ENCODE results near the gene CARD8.
"Not testable (repeated sequence)": the region's sequence is repeated elsewhere in the genome, so short reads cannot be mapped to it uniquely, and the experiment has no call there.

Gene CARD8

DNA sequence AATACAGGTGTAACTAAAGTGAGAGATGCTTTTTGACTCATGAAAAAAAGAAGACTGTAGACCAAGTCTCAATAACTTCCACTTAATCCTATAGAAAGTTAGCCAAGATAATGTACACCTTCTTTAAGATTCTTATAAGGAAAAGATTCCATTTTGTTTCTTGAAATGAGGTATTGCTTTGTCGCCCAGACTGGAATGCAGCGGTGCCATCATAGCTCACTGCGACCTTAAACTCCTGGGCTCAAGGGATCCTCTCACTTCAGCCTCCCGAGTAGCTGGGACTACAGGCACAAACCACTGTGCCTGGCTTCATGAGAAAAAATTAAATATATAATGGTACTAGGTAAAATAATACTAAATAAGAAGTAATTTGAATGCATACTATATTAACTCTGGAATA, 3.3 kb upstream of the CARD8 start:
- not testable (repeated sequence) for DNase-seq

DNA sequence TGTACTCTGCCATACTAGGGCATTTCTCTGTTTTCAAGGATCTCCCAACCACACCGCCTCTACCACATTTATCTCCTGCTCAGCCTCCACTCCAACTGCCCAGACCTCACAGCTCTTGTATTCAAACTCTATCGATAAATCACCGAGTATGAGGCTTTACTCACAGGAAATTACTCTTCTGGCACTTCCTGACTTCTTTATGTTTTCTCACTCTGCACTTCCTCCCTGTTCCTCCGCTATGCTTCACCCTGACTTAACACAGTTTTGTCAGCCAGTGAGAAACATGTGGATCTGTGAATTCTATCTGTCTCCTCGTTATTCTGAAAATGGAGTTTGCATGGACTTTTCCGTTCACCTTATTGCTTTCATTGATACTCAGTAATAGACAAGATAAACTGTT, 2.6 kb upstream of the CARD8 start:
- peak; percentile 38 for DNase-seq

DNA sequence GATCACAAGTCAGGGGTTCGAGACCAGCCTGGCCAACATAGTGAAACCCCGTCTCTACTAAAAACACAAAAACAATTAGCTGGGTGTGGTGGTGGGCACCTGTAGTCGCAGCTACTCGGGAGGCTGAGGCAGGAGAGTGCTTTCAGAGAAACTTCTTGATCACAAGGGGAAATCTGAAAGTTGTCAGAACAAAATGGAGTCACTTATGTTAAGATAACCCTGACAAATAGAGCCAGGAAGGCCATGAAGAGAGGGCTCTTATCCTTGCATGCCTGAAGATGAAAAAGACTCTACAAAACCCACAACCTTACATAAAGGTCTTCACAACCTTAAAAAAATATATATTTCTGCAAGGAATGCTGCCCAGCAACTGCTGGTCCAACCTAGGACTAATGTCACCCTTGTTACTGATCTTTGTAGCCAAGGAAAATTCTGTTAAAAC, 1.2 kb downstream of the CARD8 start:
- no peak for DNase-seq

DNA sequence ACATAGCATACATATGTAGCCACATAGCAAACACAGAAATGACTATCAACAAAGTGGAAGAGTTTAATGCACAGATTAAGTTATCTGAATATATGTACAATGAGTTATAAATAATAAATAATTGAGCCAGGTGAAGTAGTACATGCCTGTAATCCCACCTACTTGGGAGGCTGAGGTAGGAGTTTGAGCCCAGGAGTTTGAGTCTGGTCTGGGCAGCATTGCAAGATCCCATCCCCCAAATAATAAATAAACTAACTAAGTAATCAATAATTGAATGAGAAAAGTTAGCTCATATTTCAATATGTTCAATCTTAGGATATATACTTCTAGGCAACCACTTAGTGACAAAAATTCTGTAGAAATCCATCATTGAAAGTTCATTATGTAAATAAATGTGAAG, 1.7 kb downstream of the CARD8 start:
- no peak for DNase-seq

DNA sequence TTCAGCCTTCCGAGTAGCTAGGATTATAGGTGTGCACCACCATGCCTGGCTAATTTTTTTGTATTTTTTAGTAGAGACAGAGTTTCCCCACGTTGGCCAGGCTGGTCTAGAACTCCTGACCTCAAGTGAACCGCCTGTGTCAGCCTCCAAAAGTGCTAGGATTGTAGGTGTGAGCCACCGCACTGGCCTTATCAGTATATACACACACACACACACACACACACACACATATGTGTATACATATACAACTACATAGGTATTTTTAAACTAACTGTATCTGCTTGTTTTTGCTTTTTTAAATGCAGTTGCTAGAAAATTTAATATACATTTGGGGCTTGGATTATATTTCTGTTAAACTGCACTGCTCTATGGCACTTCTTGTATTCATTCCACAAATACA, 3.1 kb downstream of the CARD8 start:
- DNase-seq, result no peak

DNA sequence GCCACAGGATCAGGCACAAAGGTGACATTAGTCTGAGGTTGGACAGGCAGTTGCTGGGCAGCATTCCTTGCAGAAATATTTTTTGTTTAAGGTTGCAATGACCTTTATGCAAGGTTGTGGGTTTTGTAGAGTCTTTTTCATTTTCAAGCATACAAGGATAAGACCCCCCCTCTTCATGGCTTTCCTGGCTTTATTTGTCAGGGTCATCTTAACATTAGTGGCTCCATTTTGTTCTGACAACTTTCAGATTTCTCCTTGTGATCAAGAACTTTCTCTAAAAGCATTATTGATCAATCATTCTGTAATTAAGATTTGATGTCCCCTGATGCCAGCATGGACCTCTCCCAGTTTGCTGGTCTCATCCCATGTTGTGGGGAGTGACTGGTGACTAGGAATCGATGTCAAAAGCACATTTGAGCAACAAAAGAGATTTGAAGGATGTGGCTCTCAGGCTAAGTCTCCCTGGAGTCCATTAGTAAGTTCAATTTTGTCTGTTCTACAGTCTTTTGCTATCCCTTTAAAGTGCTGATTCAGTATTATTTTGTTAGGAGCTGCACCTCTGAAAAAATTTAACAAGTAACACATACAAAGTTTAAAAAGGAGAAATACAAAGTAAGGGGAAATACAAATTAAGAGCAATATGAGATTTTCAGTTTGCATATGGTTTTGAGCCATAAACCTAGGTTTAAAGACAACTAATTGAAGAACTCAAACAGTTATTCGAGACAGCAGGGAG, 5.3 kb downstream of the CARD8 start:
- no peak for DNase-seq

DNA sequence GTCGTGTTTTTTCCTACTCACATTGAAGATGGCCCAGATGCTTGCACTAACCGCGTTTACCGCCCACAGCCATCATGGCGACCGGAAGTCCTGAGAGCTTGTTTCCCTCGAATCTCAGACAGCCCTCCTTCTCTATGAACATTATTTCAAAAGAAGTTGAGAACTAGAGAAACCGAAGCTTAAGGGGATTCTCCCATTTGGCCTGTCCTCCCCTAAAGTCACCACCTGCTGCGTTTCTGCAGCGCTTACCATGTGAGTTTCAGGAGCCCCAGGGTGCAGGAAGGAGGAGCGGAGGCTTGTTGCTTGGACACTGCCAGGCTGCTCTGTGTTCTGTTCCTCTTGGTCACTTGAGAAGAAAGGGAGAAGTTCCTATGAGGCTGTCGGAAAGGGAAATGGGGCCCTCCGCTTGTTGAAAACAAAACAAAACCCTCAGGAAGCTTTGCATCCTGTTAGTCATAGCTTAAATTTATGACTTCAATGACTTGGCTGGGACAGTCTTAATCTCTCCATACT, 6.2 kb downstream of the CARD8 start:
- DNase-seq, result peak; percentile 87

DNA sequence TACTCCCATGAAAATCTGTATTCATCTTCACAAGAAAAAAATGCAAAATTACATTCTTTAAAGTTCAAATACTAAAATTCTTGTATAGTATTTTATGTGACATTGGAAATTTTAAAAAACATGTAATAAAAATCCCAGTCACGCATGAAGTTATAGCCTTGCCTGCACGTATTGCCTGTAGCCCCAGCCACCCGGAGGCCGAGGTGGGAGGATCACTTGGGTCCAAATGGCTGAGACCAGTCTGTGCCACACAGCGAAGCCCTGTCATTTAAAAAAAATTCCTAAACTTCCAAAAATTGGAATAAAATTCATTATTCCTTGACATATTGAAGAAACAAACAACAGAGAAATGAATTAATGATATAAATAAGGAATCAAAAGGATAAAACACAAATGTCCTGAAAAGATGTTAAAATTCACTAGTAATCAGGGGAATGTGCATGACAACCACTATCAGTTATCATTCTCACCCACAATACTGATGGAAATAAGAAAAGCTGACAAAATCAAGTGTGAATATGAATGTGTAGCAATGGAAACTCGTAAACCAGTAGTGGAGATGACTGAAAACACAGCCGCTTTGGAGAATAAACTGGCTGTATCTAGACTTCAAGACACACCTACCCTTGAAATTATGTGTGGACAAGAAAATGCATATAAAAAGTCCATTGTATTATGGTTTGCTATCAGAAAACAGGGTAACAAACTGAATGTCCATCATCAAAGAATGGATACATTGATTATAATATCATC, 7.5 kb downstream of the CARD8 start:
- DNase-seq, result peak; percentile 41

DNA sequence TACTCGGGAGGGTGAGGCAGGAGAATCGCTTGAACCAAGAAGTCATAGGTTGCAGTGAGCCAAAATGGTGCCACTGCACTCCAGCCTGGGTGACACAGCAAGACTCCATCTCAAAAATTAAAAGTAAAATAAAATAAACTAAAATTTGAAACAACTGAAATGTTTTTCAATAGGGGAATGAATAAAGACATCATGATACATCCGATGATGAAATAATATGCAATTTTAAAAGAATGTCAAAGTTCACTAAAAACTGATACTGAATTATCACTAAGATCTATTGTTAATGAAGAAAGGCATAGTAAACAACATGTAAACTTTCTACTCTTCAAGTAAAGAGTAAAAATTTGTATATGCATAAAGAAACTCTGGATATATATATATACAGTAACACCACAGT, 8.5 kb downstream of the CARD8 start:
- DNase-seq, result no peak

DNA sequence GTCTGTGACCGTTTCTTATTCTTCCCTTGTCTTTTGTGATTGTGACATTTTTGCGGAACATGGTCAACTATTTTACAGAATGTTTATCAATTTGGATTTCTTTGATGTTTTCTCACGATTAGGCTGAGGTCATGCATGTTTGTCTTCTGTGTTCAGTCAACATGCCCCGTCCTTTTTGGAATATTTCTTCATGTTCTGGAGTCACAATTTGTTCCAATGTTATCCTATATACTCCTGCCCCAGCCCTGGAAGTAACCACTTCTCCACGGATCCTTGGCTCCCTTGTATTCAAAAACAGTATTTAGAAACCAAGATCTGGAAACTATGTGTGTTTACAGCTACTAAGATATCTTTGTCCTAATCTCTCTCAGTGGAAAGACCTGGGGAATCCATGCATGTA, 9.6 kb downstream of the CARD8 start:
- no peak for DNase-seq

DNA sequence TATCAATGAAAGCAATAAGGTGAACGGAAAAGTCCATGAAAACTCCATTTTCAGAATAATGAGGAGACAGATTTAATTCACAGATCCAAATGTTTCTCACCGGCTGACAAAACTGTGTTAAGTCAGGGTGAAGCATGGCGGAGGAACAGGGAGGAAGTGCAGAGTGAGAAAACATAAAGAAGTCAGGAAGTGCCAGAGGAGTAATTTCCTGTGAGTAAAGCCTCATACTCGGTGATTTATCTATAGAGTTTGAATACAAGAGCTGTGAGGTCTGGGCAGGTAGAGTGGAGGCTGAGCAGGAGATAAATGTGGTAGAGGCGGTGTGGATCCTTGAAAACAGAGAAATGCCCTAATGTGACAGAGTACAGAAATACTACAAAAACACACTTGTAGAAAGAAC, 11.4 kb downstream of the CARD8 start:
- peak; percentile 37 for DNase-seq

DNA sequence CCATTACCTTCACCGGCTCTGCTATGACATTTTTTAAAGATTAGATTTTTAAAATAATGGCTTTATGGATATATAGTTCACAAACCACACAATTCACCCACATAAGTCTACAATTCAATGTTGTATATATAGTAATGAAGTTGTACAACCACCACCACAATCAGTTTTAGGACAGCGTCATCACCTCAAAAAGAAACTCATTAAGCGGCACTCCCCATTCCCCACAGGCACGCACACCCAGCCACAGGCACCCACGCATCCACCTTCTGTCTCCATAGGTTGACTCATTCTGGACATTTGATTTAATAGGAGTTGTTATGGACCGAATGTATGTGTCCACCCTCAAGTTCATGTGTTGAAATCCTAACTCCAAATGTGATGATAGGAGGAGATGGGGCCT, 13.9 kb downstream of the CARD8 start:
- not testable (repeated sequence) for DNase-seq

DNA sequence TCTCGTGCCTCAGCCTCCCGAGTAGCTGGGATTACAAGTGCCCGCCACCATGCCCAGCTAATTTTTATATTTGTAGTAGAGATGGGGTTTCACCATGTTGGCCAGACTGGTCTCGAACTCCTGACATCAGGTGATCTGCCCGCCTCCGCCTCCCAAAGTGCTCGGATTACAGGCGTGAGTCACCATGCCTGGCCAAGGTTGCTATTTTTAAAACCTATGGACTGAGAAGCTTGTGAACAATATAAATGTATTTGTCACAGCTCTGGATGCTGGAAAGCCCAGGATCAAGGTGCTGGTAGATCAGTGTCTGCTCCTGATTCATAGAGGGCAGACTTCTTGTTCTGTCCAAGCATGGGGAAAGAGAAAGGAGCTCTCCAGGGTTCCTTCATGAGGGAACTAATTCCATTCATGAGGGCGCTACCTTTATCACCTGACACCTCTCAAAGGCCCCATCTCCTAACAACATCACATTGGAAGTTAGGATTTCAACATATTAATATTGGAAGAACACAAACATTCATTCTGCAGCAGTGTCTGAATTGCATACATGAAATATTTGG, 16.1 kb downstream of the CARD8 start:
- no peak for DNase-seq

DNA sequence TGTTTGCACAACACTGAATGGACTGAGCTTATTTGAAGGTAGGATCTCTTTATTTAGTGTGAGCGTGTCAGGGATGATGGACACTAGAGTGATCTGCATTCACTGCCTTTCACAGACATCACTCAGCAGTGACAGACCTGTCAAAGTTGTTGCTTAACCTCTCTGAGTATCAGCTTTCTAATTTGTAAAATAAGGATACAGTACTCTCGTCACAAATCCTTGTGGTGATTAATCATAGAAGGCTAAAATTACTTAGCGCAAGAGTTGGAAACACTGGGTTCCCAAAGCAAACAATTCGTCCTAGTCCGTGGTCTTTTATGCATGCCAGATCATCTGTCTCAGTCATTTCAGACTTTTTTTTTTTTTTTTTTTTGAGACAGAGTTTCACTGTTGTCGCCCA, 16.6 kb downstream of the CARD8 start:
- DNase-seq, result no peak

DNA sequence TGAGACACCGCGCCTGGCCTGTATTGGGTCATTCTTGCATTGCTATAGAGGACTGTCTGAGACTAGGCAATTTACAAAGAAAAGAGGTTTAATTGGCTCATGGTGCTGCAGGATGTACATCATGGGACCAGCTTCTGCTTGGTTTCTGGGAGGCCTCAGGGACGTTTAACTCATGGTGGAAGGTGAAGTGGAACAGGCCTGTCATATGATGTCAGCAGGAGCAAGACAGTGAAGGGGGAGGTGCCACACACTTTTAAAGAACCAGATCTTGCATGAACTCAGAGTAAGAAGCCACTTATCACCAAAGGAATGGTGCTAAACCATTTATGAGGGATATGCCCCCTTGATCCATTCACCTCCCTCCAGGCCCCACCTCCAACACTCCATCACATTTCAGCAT, 18.7 kb downstream of the CARD8 start:
- DNase-seq, result no peak

DNA sequence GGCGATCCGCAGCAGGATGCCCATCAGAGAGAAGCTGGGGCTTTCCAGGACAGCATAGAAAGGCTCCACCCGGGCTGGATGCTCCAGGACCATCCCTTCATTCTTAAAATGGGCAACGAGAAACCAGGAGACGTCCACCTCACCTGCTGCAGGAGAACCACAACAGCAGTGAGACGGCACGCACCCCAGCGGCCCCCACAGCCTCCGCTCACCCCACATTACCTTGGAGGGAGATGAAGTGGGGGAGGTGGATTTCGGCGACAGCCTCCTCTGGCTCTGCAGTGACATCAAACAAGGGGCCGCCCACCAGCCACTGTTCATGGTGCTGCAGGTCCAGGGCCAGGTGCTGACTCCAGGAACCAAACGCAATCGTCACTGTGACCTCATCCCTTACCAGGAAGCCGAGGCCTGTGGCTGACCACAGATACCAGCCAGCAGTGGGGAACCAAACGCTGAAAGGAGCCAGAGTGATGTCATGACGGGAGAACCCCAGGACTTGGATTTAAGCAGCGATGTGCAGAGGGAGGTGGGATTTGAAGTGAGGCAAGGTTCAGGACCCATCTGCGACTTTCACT, 25.1 kb downstream of the CARD8 start:
- DNase-seq, result peak; percentile 58

DNA sequence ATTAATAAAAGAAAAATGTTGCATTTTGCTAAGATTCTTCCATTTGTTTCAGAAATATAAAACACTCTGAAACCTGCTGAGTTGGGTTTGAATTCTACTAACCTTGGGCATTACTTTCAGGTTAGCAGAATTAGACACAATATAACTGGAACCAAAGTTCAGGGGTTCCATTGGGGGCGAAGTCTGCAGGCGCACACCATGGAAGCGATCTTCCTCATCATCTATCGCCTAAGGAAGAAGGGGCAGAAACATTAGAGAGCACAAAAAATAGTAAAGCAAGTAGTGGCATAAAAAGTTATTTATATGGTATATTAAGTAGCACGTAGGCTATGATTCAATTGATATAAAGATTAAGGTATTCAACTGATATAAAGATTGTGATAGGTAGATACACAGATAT, 34.1 kb downstream of the CARD8 start:
- no peak for DNase-seq

DNA sequence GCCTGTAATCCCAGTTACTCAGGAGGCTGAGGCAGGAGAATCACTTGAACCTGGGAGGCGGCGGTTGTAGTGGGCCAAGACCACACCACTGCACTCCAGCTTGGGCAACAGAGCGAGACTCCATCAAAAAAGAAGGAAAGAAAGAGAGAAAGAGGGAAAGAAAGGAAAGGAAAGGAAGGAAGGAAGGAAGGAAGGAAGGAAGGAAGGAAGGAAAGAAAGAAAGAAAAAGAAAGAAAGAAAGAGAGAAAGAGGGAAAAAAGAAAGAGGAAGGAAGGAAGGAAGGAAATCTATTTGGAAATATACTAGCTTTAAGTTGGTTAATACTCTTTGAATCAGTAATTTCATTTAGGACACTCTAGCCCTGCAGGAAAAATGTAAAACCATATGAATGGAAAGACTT, 34.9 kb downstream of the CARD8 start:
- DNase-seq, result not testable (repeated sequence)

DNA sequence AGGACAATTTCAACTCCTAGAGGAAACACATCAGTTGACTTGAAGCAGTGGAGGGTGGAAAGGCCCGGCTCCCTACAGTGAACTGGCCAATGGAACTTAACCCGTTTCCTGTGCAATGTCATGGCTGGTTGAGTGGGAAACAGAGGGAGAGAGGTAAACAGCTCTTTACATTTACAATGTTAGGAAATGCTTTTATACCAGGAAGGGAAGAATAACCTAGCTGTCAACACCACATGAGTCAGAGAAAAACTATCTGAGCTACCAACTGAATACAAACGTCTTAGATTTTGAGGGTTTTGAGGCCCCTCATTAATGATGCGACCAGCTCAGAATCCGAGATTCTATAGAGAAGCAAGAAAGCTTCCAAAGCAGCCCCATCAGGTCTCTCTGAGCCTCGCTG, 36.7 kb downstream of the CARD8 start:
- DNase-seq, result no peak

DNA sequence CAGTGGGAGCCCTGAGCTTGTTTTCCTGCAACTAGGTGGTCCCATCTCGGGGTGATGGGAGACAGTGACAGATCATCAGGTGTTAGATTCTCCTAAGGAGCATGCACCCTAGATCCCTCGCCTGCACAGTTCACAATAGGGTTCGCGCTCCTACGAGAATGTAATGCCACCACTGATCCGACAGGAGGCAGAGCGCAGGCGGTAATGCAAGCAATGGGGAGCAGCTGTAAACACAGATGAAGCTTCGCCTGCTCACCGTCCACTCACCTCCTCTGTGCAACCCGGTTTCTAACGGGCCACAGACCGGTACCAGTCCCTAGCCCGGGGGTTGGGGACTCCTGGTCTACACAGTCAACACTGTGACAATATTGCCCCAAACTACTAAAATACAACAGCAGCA, 38.8 kb downstream of the CARD8 start:
- DNase-seq, result no peak

DNA sequence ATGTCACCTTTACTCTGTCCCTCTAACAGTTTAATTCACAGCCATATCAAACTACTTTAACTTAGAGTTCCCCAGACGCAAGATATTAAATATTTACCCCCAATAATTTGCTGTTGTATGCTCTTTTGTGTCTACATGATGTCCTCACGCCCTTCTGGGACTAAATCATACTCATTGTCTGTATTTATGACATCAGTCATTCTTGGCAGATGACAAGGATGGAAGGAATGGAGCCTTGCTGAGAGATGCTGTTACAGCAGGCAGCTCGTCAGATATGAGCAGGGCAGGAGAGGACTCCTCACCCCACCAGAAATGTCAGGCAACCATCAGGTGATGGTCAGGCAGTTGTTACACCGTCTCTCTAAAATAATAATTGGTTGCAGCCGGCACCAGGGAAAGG, 41.8 kb downstream of the CARD8 start:
- DNase-seq, result no peak

DNA sequence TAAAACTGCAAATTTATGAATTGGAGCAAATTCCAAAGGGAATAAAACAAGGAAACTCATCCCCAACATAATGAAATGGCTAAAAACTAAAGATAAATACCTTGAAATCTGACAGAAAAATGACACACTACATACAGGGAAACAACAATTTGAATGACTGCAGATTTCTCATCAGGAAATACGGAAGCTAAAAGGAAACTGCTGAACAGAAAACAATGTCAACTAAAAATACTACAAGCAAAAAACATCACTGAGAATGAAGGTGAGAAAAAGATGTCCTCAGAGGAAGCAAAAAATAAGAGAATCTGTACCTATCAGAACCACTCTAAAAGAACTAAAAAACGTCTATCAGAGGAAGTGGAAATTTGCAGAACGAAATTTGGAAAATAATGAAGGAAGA, 45.7 kb downstream of the CARD8 start:
- no peak for DNase-seq

DNA sequence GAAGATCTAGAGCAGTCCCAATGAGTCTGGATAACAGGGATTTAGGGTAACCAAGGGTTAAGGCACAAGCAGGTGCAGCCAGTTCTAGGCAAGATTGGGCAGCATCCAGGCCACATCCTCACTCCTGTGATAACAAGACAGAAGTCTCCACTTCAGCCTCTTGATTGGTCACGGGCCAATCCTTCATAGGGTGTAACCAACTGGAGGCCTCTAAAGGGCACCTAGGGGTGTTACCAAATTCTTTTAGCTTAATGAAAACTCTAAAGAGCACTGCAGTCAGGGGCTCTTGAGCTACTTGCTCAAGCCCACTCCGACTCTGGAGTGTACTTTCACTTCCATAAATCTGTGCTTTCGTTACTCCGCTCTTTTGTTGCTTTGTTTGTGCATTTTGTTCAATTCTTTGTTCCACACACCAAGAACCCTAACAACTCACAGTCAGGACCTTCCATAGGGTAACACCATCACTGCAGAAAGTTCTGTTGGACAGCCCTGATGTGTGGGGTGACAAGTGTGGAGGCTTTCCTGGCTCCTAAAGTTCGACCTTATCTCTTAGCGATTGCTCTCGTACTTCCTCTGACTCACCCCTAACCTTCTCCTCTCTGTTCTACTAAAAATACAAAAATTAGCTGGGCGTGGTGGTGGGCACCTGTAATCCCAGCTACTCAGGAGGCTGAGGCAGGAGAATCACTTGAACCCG, 49.2 kb downstream of the CARD8 start:
- DNase-seq, result peak; percentile 26

Data from activated CD4-positive, alpha-beta T cell treated with anti-CD3 and anti-CD28 coated beads for 48 hours (primary cell).